HG03175 (cell line): ENCODE measurements around the gene LDLRAP1.

Experiments
- ATAC-seq: cut with Tn5 transposase; IDR thresholded peaks from one replicate; pipeline ENCODE4 v1.9.1; 2021; ENCODE audit warnings: mild to moderate bottlenecking, moderate library complexity; ENCODE audit not compliant: unreplicated experiment

Gene LDLRAP1

GRCh38 chr1:25561421-25562100 lies 18.2 kb downstream of the LDLRAP1 start:
- no peak for ATAC-seq

- ATAC-seq = peak; percentile 87
Observed at GRCh38 chr1:25562101-25562927, 18.9 kb downstream of the LDLRAP1 start.

- no peak for ATAC-seq
Observed at GRCh38 chr1:25562928-25563283, 19.5 kb downstream of the LDLRAP1 start.

- ATAC-seq = no peak
Observed at GRCh38 chr1:25563330-25564215, 20.2 kb downstream of the LDLRAP1 start.

GRCh38 chr1:25564777-25565574 lies 21.6 kb downstream of the LDLRAP1 start:
- no peak for ATAC-seq

- no peak for ATAC-seq
Observed at GRCh38 chr1:25565626-25566025, 22.2 kb downstream of the LDLRAP1 start.

GRCh38 chr1:25566176-25566729 lies 22.8 kb downstream of the LDLRAP1 start:
- ATAC-seq = no peak

GRCh38 chr1:25566730-25567341 lies 23.4 kb downstream of the LDLRAP1 start:
- ATAC-seq = no peak

- no peak for ATAC-seq
Observed at GRCh38 chr1:25567710-25568089, 24.3 kb downstream of the LDLRAP1 start.

- ATAC-seq = no peak
Observed at GRCh38 chr1:25568090-25568833, 24.9 kb downstream of the LDLRAP1 start.

GRCh38 chr1:25568834-25569596 lies 25.6 kb downstream of the LDLRAP1 start:
- ATAC-seq = no peak

- no peak for ATAC-seq
Observed at GRCh38 chr1:25569597-25570396, 26.4 kb downstream of the LDLRAP1 start.

GRCh38 chr1:25570798-25571521 lies 27.6 kb downstream of the LDLRAP1 start:
- no peak for ATAC-seq

- no peak for ATAC-seq
Observed at GRCh38 chr1:25571522-25571970, 28.1 kb downstream of the LDLRAP1 start.

GRCh38 chr1:25572107-25572506 lies 28.7 kb downstream of the LDLRAP1 start:
- no peak for ATAC-seq

GRCh38 chr1:25572708-25573590 lies 29.5 kb downstream of the LDLRAP1 start:
- no peak for ATAC-seq
